HEK293 (cell line): ENCODE measurements around the gene TTC23.

Experiments used
- CTCF ChIA-PET: fragments of 350-600 bp; formaldehyde crosslinking; extraction: SDS; loops from one replicate; lab custom pipeline; 2021; ENCODE audit warnings: antibody characterized with exemption; lab: Yijun Ruan, JAX
- POLR2A ChIA-PET: fragments of 300-600 bp; formaldehyde crosslinking; extraction: SDS; loops from one replicate; lab custom pipeline; 2020; ENCODE audit warnings: antibody characterized with exemption, inconsistent platforms; lab: Yijun Ruan, JAX
- H3K27ac ChIP-seq: fragments of 200-500 bp; sonication (Bioruptor generic); 2 replicates; pipeline ENCODE4 v1.5.1; 2014; ENCODE audit warnings: low read depth, low read length, control low read depth, inconsistent platforms; ENCODE audit errors: extremely low read depth
- H3K36me3 ChIP-seq, 2 experiments: fragments of 200-500 bp in 1 of 2; sonication (Bioruptor generic) in 1 of 2; 1 replicate in 1 of 2; 2 replicates in 1 of 2; pipeline ENCODE4 v1.5.1; 2014 to 2017; ENCODE audit warnings: inconsistent platforms in 2 of 2, low read length in 2 of 2; ENCODE audit not compliant: control insufficient read depth in 2 of 2, insufficient read depth in 1 of 2
- H3K4me1 ChIP-seq: fragments of 200-500 bp; sonication (Bioruptor generic); 2 replicates; pipeline ENCODE4 v1.5.1; 2014; ENCODE audit warnings: mild to moderate bottlenecking, low read length, inconsistent platforms; ENCODE audit not compliant: control insufficient read depth, insufficient read depth
- H3K4me3 ChIP-seq: 2 replicates; pipeline ENCODE4 v1.5.1; 2011; ENCODE audit warnings: low read depth, mild to moderate bottlenecking, control low read depth, low read length, moderate library complexity
- H3K9me3 ChIP-seq: fragments of 200-500 bp; sonication (Bioruptor generic); 2 replicates; pipeline ENCODE4 v1.5.1; 2014; ENCODE audit warnings: low read depth, low read length, inconsistent platforms; ENCODE audit not compliant: control insufficient read depth, insufficient read depth
- ATF2 ChIP-seq: fragments of 450-650 bp; formaldehyde crosslinking; IDR thresholded peaks from 2 replicates; pipeline ENCODE4 v1.5.1; 2016; ENCODE audit warnings: missing biosample characterization, missing genetic modification characterization, low read depth
- GLIS2 ChIP-seq: fragments of 450-650 bp; formaldehyde crosslinking; IDR thresholded peaks from 2 replicates; pipeline ENCODE4 v1.5.1; 2016; ENCODE audit warnings: missing biosample characterization, missing genetic modification characterization
- HOXC10 ChIP-seq: sonication (generic); formaldehyde crosslinking; IDR thresholded peaks from 2 replicates; pipeline ENCODE4 v1.8.1; 2023; ENCODE audit warnings: mild to moderate bottlenecking, missing genetic modification reagents
- KLF17 ChIP-seq: fragments of 450-650 bp; formaldehyde crosslinking; IDR thresholded peaks from 2 replicates; pipeline ENCODE4 v1.5.1; 2016; ENCODE audit warnings: missing biosample characterization, missing genetic modification characterization
- PBX3 ChIP-seq: sonication (generic); formaldehyde crosslinking; IDR thresholded peaks from 2 replicates; pipeline ENCODE4 v1.8.1; 2022; ENCODE audit warnings: mild to moderate bottlenecking, moderate library complexity, missing genetic modification reagents
- PRDM4 ChIP-seq: fragments of 450-650 bp; formaldehyde crosslinking; IDR thresholded peaks from 2 replicates; pipeline ENCODE4 v1.5.1; 2017; ENCODE audit warnings: missing biosample characterization, missing genetic modification characterization
- SALL2 ChIP-seq: fragments of 450-650 bp; formaldehyde crosslinking; IDR thresholded peaks from 2 replicates; pipeline ENCODE4 v1.5.0; 2017; ENCODE audit warnings: missing biosample characterization, mild to moderate bottlenecking, missing genetic modification characterization, borderline replicate concordance
- SETDB1 ChIP-seq: IDR thresholded peaks from one replicate; pipeline ENCODE4 v1.6.1; 2017; ENCODE audit warnings: mild to moderate bottlenecking, low read length, moderate library complexity, mixed read lengths; ENCODE audit not compliant: insufficient read length
- TCF7L2 ChIP-seq: IDR thresholded peaks from 2 replicates; pipeline ENCODE4 v1.6.1; 2011; ENCODE audit warnings: low read depth, mild to moderate bottlenecking, inconsistent platforms, low read length, moderate library complexity, borderline replicate concordance
- ZBTB21 ChIP-seq: fragments of 450-650 bp; formaldehyde crosslinking; IDR thresholded peaks from 2 replicates; pipeline ENCODE4 v1.5.1; 2017; ENCODE audit warnings: missing biosample characterization, missing genetic modification characterization
- ZBTB7A ChIP-seq: fragments of 450-650 bp; formaldehyde crosslinking; IDR thresholded peaks from 2 replicates; pipeline ENCODE4 v1.5.1; 2016; ENCODE audit warnings: low read depth, missing biosample characterization, missing genetic modification characterization
- ZIC2 ChIP-seq: fragments of 450-650 bp; formaldehyde crosslinking; IDR thresholded peaks from 2 replicates; pipeline ENCODE4 v1.5.1; 2016; ENCODE audit warnings: missing biosample characterization, missing genetic modification characterization
- ZNF202 ChIP-seq: fragments of 450-650 bp; formaldehyde crosslinking; IDR thresholded peaks from 2 replicates; pipeline ENCODE4 v1.5.1; 2016; ENCODE audit warnings: missing biosample characterization, missing genetic modification characterization, borderline replicate concordance
- ZNF223 ChIP-seq: fragments of 450-650 bp; formaldehyde crosslinking; IDR thresholded peaks from 2 replicates; pipeline ENCODE4 v1.5.1; 2016; ENCODE audit warnings: missing biosample characterization, missing genetic modification characterization
- ZNF302 ChIP-seq: fragments of 450-650 bp; formaldehyde crosslinking; IDR thresholded peaks from 2 replicates; pipeline ENCODE4 v1.5.1; 2016; ENCODE audit warnings: missing biosample characterization, missing genetic modification characterization, low read depth
- ZNF335 ChIP-seq: fragments of 450-650 bp; formaldehyde crosslinking; conservative IDR thresholded peaks from 2 replicates; pipeline ENCODE4 v1.5.1; 2016; ENCODE audit warnings: missing biosample characterization, missing genetic modification characterization
- ZNF510 ChIP-seq: fragments of 450-650 bp; formaldehyde crosslinking; IDR thresholded peaks from 2 replicates; pipeline ENCODE4 v1.5.1; 2018; ENCODE audit warnings: mild to moderate bottlenecking, missing genetic modification characterization, missing biosample characterization; ENCODE audit not compliant: insufficient replicate concordance
- ZNF549 ChIP-seq: fragments of 450-650 bp; IDR thresholded peaks from 2 replicates; pipeline ENCODE4 v1.5.1; 2018; ENCODE audit warnings: missing biosample characterization, missing genetic modification characterization, mild to moderate bottlenecking, inconsistent platforms, moderate library complexity
- ZNF692 ChIP-seq: fragments of 450-650 bp; formaldehyde crosslinking; IDR thresholded peaks from 2 replicates; pipeline ENCODE4 v1.5.1; 2016; ENCODE audit warnings: missing biosample characterization, missing genetic modification characterization
- ZNF707 ChIP-seq: fragments of 450-650 bp; formaldehyde crosslinking; IDR thresholded peaks from 2 replicates; pipeline ENCODE4 v1.5.1; 2016; ENCODE audit warnings: missing biosample characterization, missing genetic modification characterization
- ZNF792 ChIP-seq: fragments of 450-650 bp; formaldehyde crosslinking; IDR thresholded peaks from 2 replicates; pipeline ENCODE4 v1.5.1; 2016; ENCODE audit warnings: missing biosample characterization, missing genetic modification characterization
- ZSCAN23 ChIP-seq: fragments of 450-650 bp; formaldehyde crosslinking; IDR thresholded peaks from 2 replicates; pipeline ENCODE4 v1.5.1; 2016; ENCODE audit warnings: missing biosample characterization, missing genetic modification characterization
- ZSCAN4 ChIP-seq: fragments of 450-650 bp; formaldehyde crosslinking; IDR thresholded peaks from 2 replicates; pipeline ENCODE4 v1.5.1; 2017; ENCODE audit warnings: missing biosample characterization, missing genetic modification characterization
- TF ChIP-seq, protein P1 (sequence below): fragments of 450-650 bp; formaldehyde crosslinking; IDR thresholded peaks from 2 replicates; pipeline ENCODE4 v1.5.0; 2017; ENCODE audit warnings: missing biosample characterization, missing genetic modification characterization, borderline replicate concordance

TTC23 gene

GRCh38 chr15:99098991-99099390 is 150.4 kb downstream of the TTC23 start:
- Histone ChIP-seq H3K4me1 (no peaks in the 10 kb centered on the region; the same call in 1 of the 2 replicates), H3K27ac (no peak overlapping the region), H3K9me3 (no peaks in the 10 kb centered on the region), H3K36me3 (no peaks in the 10 kb centered on the region), H3K4me3 (no peak overlapping the region)
- ChIA-PET CTCF (interaction anchor here (0.5 to 6.2 kb wide), 9 partner anchors 12 to 439 kb away, joined by 3 to 118 read pairs (median 3); no protein-coding TSS in a partner anchor), POLR2A (interaction anchor here (0.9 kb wide), 1 partner anchor 114 kb away, joined by 7 read pairs; no protein-coding TSS in a partner anchor)
- no peak for TF ChIP-seq ZNF792
- TF ChIP-seq ZNF707 (tag by site-specific recombination): no peak
- no peak for TF ChIP-seq SETDB1
- no peak for TF ChIP-seq HOXC10 (CRISPR knock-in tag)
- no peak for TF ChIP-seq ZNF510 (tag by site-specific recombination)
- no peak for TF ChIP-seq ZNF549 (tag by site-specific recombination)
- no peak for TF ChIP-seq KLF17 (tag by site-specific recombination)
- no peak for TF ChIP-seq GLIS2 (tag by site-specific recombination)
- no peak for TF ChIP-seq ZIC2 (tag by site-specific recombination)
- TF ChIP-seq, protein P1, sequence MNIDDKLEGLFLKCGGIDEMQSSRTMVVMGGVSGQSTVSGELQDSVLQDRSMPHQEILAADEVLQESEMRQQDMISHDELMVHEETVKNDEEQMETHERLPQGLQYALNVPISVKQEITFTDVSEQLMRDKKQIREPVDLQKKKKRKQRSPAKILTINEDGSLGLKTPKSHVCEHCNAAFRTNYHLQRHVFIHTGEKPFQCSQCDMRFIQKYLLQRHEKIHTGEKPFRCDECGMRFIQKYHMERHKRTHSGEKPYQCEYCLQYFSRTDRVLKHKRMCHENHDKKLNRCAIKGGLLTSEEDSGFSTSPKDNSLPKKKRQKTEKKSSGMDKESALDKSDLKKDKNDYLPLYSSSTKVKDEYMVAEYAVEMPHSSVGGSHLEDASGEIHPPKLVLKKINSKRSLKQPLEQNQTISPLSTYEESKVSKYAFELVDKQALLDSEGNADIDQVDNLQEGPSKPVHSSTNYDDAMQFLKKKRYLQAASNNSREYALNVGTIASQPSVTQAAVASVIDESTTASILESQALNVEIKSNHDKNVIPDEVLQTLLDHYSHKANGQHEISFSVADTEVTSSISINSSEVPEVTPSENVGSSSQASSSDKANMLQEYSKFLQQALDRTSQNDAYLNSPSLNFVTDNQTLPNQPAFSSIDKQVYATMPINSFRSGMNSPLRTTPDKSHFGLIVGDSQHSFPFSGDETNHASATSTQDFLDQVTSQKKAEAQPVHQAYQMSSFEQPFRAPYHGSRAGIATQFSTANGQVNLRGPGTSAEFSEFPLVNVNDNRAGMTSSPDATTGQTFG: no peak
- TF ChIP-seq ZSCAN4: no peak
- no peak for TF ChIP-seq ZNF692
- no peak for TF ChIP-seq PRDM4 (tag by site-specific recombination)

DNA sequence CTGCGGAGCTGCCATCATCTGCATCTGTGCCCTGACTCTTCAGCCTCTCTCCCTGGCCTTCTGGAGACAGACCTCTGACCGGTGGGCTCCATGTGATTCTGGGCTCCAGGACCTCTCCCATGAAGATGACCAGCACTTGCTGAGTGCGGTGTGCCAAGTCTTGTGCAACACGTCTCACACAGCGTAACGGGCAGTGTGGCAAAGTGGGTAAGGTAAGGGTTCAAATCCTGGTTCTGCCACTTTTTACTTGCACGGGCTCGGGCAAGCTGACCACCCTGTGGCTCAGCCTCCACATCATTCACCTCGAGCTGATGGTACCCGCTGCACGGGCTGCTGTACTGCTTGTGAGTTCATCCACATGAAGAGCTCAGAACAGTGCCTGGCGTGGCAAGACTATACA is 151.0 kb downstream of the TTC23 start:
- H3K4me1 ChIP-seq: no peaks in the 10 kb centered on the region; the same call in 1 of the 2 replicates
- no peaks in the 10 kb centered on the region for H3K36me3 ChIP-seq
- ChIA-PET CTCF (interaction anchor here (0.7 to 6.2 kb wide), 7 partner anchors 18 to 439 kb away, joined by 3 to 118 read pairs (median 3); no protein-coding TSS in a partner anchor), POLR2A (interaction anchor here (0.9 kb wide), 1 partner anchor 114 kb away, joined by 7 read pairs; no protein-coding TSS in a partner anchor)
- H3K9me3 ChIP-seq: no peaks in the 10 kb centered on the region
- H3K4me3 ChIP-seq: no peak overlapping the region
- no peak overlapping the region for H3K27ac ChIP-seq
- TF ChIP-seq ZSCAN23: no peak
- no peak for TF ChIP-seq TCF7L2
- TF ChIP-seq ZNF223: no peak
- TF ChIP-seq ZBTB7A (tag by site-specific recombination): no peak
- TF ChIP-seq ZBTB21 (tag by site-specific recombination): no peak
- TF ChIP-seq ZNF335 (tag by site-specific recombination): no peak
- no peak for TF ChIP-seq ZNF302 (tag by site-specific recombination)
- no peak for TF ChIP-seq ZNF707 (tag by site-specific recombination)
- TF ChIP-seq PBX3 (CRISPR knock-in tag): no peak
- TF ChIP-seq ATF2: no peak
- TF ChIP-seq SALL2 (tag by site-specific recombination): no peak
- TF ChIP-seq ZNF202: no peak
